ENCODE results near the gene WBP2. TPM values are rescaled to one million over a fixed set of nuclear protein-coding genes. Genes with fewer than 3 reads are reported as not detected.

Gene WBP2
- 17.9 and 20.2 TPM in 2 replicates for total RNA-seq

- TF ChIP-seq CTCF (IDR thresholded peaks at IDR 0.05; ENCODE audit: insufficient read depth, low read length, severe bottlenecking), result peak; percentile 29
- Histone ChIP-seq H3K36me3 (ENCODE audit: control insufficient read depth, insufficient read depth, low read length) (peaks cover 8% of the 10 kb centered on the region), H3K4me3 (ENCODE audit: low read depth, low read length) (peak within 1 kb of the TSS; percentile 73), H3K27me3 (ENCODE audit: control insufficient read depth, insufficient read depth, low read length) (no peaks in the 10 kb centered on the region)
- peak; percentile 100 for DNase-seq (ENCODE audit: low read depth)
- FAIRE-seq, result peak; percentile 47
These were observed at the start of gene WBP2 for GRCh38 chr17:75855310-75856061. Gene WBP2 (minus strand): TSS chr17:75855335. CDS start chr17:75855297, 38 bp downstream.

GRCh38 chr17:75902406-75902805, 47.3 kb upstream of the WBP2 start:
- H3K36me3 ChIP-seq (ENCODE audit: control insufficient read depth, insufficient read depth, low read length), result peaks cover 19% of the 10 kb centered on the region
- TF ChIP-seq CTCF (IDR thresholded peaks at IDR 0.05; ENCODE audit: insufficient read depth, low read length, severe bottlenecking), result no peak
- FAIRE-seq, result no peak
- DNase-seq (ENCODE audit: low read depth), result no peak
- no peaks in the 10 kb centered on the region for H3K27me3 ChIP-seq (ENCODE audit: control insufficient read depth, insufficient read depth, low read length)
- no peak overlapping the region for H3K4me3 ChIP-seq (ENCODE audit: low read depth, low read length)

GRCh38 chr17:75901727-75902126, 46.6 kb upstream of the WBP2 start:
- H3K4me3 ChIP-seq (ENCODE audit: low read depth, low read length), result no peak overlapping the region
- H3K27me3 ChIP-seq (ENCODE audit: control insufficient read depth, insufficient read depth, low read length), result no peaks in the 10 kb centered on the region
- peaks cover 19% of the 10 kb centered on the region for H3K36me3 ChIP-seq (ENCODE audit: control insufficient read depth, insufficient read depth, low read length)
- FAIRE-seq, result no peak
- TF ChIP-seq CTCF (IDR thresholded peaks at IDR 0.05; ENCODE audit: insufficient read depth, low read length, severe bottlenecking), result no peak
- DNase-seq (ENCODE audit: low read depth), result no peak

- Histone ChIP-seq H3K4me3 (ENCODE audit: low read depth, low read length) (no peak overlapping the region), H3K27me3 (ENCODE audit: control insufficient read depth, insufficient read depth, low read length) (no peaks in the 10 kb centered on the region), H3K36me3 (ENCODE audit: control insufficient read depth, insufficient read depth, low read length) (peaks cover 19% of the 10 kb centered on the region)
- FAIRE-seq (no peak), DNase-seq (ENCODE audit: low read depth) (no peak)
- no peak for TF ChIP-seq CTCF (IDR thresholded peaks at IDR 0.05; ENCODE audit: insufficient read depth, low read length, severe bottlenecking)
These were observed 45.8 kb upstream of the WBP2 start for GRCh38 chr17:75900691-75901533.

GRCh38 chr17:75899767-75900468, 44.8 kb upstream of the WBP2 start:
- Histone ChIP-seq H3K36me3 (ENCODE audit: control insufficient read depth, insufficient read depth, low read length) (peaks cover 19% of the 10 kb centered on the region), H3K27me3 (ENCODE audit: control insufficient read depth, insufficient read depth, low read length) (no peaks in the 10 kb centered on the region), H3K4me3 (ENCODE audit: low read depth, low read length) (no peak overlapping the region)
- no peak for TF ChIP-seq CTCF (IDR thresholded peaks at IDR 0.05; ENCODE audit: insufficient read depth, low read length, severe bottlenecking)
- FAIRE-seq (no peak), DNase-seq (ENCODE audit: low read depth) (no peak)

All from bronchial epithelial cell (primary cell).